GM12878 (cell line): ENCODE data around the gene CPSF4.

Experiments
- ASH2L ChIP-seq: fragments of 300-600, 200-600 bp; sonication (generic); IDR thresholded peaks from 2 replicates; pipeline ENCODE4 v1.6.1; 2017; ENCODE audit warnings: low read depth, mild to moderate bottlenecking, borderline replicate concordance
- CTCF ChIP-seq, 3 experiments: IDR thresholded peaks in 2 of 3; conservative IDR thresholded peaks in 1 of 3; 2 replicates each; pipeline ENCODE4 v1.5.1; 2011; ENCODE audit warnings: low read depth in 3 of 3, low read length in 3 of 3, mild to moderate bottlenecking in 3 of 3, control low read depth in 2 of 3, moderate library complexity in 2 of 3, inconsistent platforms in 1 of 3, mixed read lengths in 1 of 3; ENCODE audit not compliant: control insufficient read depth in 2 of 3, insufficient read depth in 1 of 3; ENCODE audit errors: extremely low read depth in 1 of 3
- GABPA ChIP-seq: IDR thresholded peaks from 2 replicates; pipeline ENCODE4 v1.6.1; 2014; ENCODE audit warnings: antibody characterized with exemption, low read depth, mild to moderate bottlenecking, inconsistent platforms
- HCFC1 ChIP-seq: fragments of 150-350 bp; IDR thresholded peaks from 2 replicates; pipeline ENCODE4 v1.6.1; 2014; ENCODE audit warnings: low read length
- HDGF ChIP-seq: fragments of 450-650 bp; IDR thresholded peaks from 2 replicates; pipeline ENCODE4 v1.6.1; 2016; ENCODE audit warnings: antibody characterized with exemption
- NKRF ChIP-seq: fragments of 450-650 bp; conservative IDR thresholded peaks from 2 replicates; pipeline ENCODE4 v1.6.1; 2017; ENCODE audit warnings: mild to moderate bottlenecking, moderate library complexity
- RFX5 ChIP-seq: IDR thresholded peaks from 2 replicates; pipeline ENCODE4 v1.6.1; 2011; ENCODE audit warnings: low read depth, low read length, improper control_type of control experiment
- TARDBP ChIP-seq: IDR thresholded peaks from 2 replicates; pipeline ENCODE4 v1.6.1; 2016; ENCODE audit warnings: borderline replicate concordance

- no peak for TF ChIP-seq CTCF (IDR thresholded peaks at IDR 0.05 in 2 of 3, conservative IDR thresholded peaks at IDR 0.05 in 1 of 3; ENCODE audit: control insufficient read depth in 2 of 3, extremely low read depth in 1 of 3, insufficient read depth in 1 of 3, low read depth in 3 of 3, low read length in 3 of 3)
- no peak for TF ChIP-seq RFX5
- TF ChIP-seq HDGF = no peak
- TF ChIP-seq ASH2L = no peak
- TF ChIP-seq GABPA = no peak
- no peak for TF ChIP-seq TARDBP
- TF ChIP-seq HCFC1 = no peak
- no peak for TF ChIP-seq NKRF
Measured at GRCh38 chr7:99456288-99456687, 17.5 kb downstream of the CPSF4 start.
